SK-N-MC (cell line): ENCODE data around the gene BACH2.

ENCODE experiments used
- DNase-seq: peaks from one replicate; pipeline ENCODE4 v3.0.0-alpha.2; 2011; ENCODE audit warnings: low read depth, low spot score
- H3K27ac ChIP-seq: fragments of 200-600 bp; sonication (generic); 2 replicates; pipeline ENCODE4 v1.5.1; 2016; ENCODE audit warnings: mixed run types
- H3K36me3 ChIP-seq: fragments of 200-600 bp; sonication (generic); 2 replicates; pipeline ENCODE4 v1.6.1; 2017; ENCODE audit warnings: antibody characterized with exemption, low read length, mixed read lengths; ENCODE audit not compliant: insufficient read depth
- H3K4me3 ChIP-seq: fragments of 200-600 bp; sonication (generic); 2 replicates; pipeline ENCODE4 v1.5.1; 2016
- H3K9ac ChIP-seq: fragments of 200-600 bp; sonication (generic); 2 replicates; pipeline ENCODE4 v1.8.0; 2017; ENCODE audit warnings: mixed run types, mixed read lengths; ENCODE audit not compliant: insufficient read length
- H3K9me3 ChIP-seq: fragments of 200-600 bp; sonication (generic); 2 replicates; pipeline ENCODE4 v1.6.1; 2017; ENCODE audit warnings: low read depth, mild to moderate bottlenecking, antibody characterized with exemption, low read length, moderate library complexity, mixed read lengths
- EZH2 ChIP-seq: fragments of 200-600 bp; sonication (generic); IDR thresholded peaks from one replicate; pipeline ENCODE4 v1.6.1; 2017; ENCODE audit warnings: antibody characterized with exemption
- FOXP2 ChIP-seq: optimal IDR thresholded peaks from 2 replicates; pipeline ENCODE3; 2011; ENCODE audit warnings: mild to moderate bottlenecking, moderate library complexity; ENCODE audit not compliant: insufficient read depth; ENCODE audit errors: extremely low read length, control extremely low read depth
- POLR2AphosphoS5 ChIP-seq: IDR thresholded peaks from 2 replicates; pipeline ENCODE4 v1.6.1; 2012; ENCODE audit warnings: mild to moderate bottlenecking, low read depth, low read length, borderline replicate concordance

Gene BACH2

DNA sequence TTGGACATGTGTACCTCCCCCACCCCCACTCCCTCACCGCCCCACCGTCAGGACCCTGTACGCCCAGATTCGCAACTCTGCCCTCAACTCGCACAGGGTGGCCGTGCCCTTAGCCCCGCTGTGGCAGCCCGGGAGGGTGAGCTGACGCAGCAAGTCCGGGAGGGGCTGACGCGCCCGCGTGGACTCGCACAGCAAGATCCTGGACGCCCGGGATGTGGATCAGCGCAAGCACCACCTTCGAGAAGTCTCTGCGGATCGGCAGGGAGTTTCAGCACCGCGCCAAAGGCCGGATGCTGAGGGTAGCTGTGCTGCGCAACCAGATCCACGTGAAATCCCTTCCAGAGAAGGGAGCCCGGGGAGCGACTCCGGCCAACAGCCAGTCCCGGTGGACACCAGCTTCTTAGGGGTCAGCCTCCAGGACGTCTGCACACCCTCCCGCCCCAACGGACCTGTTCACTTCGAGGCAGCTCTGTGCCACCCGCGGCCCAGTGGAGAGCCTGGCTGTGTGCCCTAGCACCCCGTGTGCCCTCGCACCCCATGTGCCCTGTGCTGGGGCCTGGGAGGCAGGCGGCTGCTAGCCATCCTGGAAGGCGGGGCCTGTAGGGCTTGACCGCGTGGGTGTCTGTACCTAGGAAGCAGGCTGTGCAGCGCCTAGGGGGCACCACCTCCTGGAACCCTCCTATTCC, 409.0 kb downstream of the BACH2 start:
- Histone ChIP-seq H3K36me3 (no peaks in the 10 kb centered on the region), H3K27ac (no peak overlapping the region), H3K4me3 (no peak overlapping the region), H3K9ac (no peak overlapping the region), H3K9me3 (no peaks in the 10 kb centered on the region)
- DNase-seq = no peak
- no peak for TF ChIP-seq FOXP2
- no peak for TF ChIP-seq EZH2

DNA sequence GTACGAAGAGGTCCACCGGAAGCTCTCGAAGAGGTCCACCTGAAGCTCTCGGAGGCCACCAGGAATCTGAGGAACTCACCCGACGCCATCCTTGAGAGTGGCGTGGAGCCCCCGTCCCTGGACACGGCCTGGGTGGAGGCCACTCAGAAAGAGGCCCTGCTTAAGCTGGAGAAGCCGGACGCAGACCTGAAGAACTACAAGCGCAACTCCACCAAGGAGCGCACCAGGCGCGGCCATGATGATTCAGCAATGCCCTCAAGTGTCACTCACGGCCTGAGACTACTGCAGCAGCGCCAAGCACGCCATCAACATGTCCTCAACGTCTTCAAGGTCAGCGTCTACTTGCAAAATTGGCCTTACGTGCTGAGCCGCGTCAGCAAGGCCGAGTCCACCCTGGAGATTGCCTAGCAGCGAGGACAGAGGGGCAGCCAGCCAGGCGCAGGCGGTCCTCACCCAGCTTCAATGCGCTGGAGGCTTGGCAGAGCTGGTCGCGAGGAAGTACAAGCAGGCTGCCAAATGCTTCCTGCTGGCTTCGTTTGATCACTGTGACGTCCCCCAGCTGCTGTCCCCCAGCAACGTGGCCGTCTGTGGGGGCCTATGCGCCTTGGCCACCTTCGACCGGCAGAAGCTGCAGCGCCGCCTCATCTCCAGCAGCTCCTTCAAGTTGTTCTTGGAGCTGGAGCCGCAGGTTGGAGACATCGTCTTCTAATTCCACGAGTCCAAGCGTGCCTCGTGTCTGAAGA, 410.1 kb downstream of the BACH2 start:
- H3K9ac ChIP-seq = no peak overlapping the region

More for the DNA sequence above, 410.1 kb downstream of the BACH2 start:
- H3K27ac ChIP-seq = no peak overlapping the region
- no peaks in the 10 kb centered on the region for H3K9me3 ChIP-seq
- H3K36me3 ChIP-seq = no peaks in the 10 kb centered on the region
- H3K4me3 ChIP-seq = no peak overlapping the region
- no peak for DNase-seq
- TF ChIP-seq EZH2 (no peak), FOXP2 (no peak), POLR2AphosphoS5 (no peak)
